Heart left ventricle (tissue), 16 donors: Measurements from ENCODE around the gene SNAP25. TPM values are rescaled to one million over a fixed set of nuclear protein-coding genes. Genes with fewer than 3 reads are reported as not detected.

Source experiments
- ATAC-seq, 4 donors: fragments of 200-7000 bp; cut with Tn5 transposase; one replicate each; pipeline ENCODE4 v1.9.1; 2020 to 2022; ENCODE audit warnings: moderate library complexity in 4 of 4, mild to moderate bottlenecking in 3 of 4, moderate number of reproducible peaks in 1 of 4
- DNase-seq, 5 donors: peaks; one replicate each; pipeline ENCODE4 v3.0.0-alpha.2; 2020
- H3K27ac ChIP-seq, 12 donors: fragments of 200-600 bp; sonication (generic) in 4 of 12; one replicate each; pipeline versions ENCODE4 v1.5.0 to v1.8.0; 2016 to 2022; ENCODE audit warnings: mild to moderate bottlenecking in 2 of 12
- H3K27me3 ChIP-seq, 9 donors: fragments of 200-600 bp; sonication (generic) in 2 of 9; one replicate each; pipeline versions ENCODE4 v1.5.1 to v1.8.0; 2016 to 2022; ENCODE audit warnings: mild to moderate bottlenecking in 3 of 9
- H3K36me3 ChIP-seq, 9 donors: fragments of 200-600 bp; sonication (generic) in 2 of 9; one replicate each; pipeline versions ENCODE4 v1.5.0 to v1.8.0; 2018 to 2022; ENCODE audit warnings: mild to moderate bottlenecking in 2 of 9
- H3K4me1 ChIP-seq, 12 donors: fragments of 200-600 bp; sonication (generic) in 4 of 12; one replicate each; pipeline versions ENCODE4 v1.5.0 to v1.8.0; 2016 to 2022; ENCODE audit warnings: mild to moderate bottlenecking in 3 of 12
- H3K4me3 ChIP-seq, 12 donors: fragments of 200-600 bp; sonication (generic) in 4 of 12; one replicate each; pipeline versions ENCODE4 v1.5.0 to v1.8.0; 2017 to 2022; ENCODE audit warnings: mild to moderate bottlenecking in 9 of 12, moderate library complexity in 4 of 12
- H3K9me3 ChIP-seq, 12 donors: fragments of 200-600 bp; sonication (generic) in 4 of 12; one replicate each; pipeline versions ENCODE4 v1.5.0 to v1.8.0; 2016 to 2022; ENCODE audit warnings: mild to moderate bottlenecking in 1 of 12
- POLR2A ChIP-seq, 2 donors: fragments of 450-650 bp; IDR thresholded peaks; one replicate each; pipeline ENCODE4 v1.6.1; 2017; ENCODE audit warnings: antibody characterized with exemption in 2 of 2, mild to moderate bottlenecking in 2 of 2, moderate library complexity in 2 of 2
- WGBS, 4 donors: extraction: QIAGEN DNeasy Blood & Tissue Kit in 2 of 4; methylation state at CpG; one replicate each; pipeline versions ENCODE4 v1.1.5 to v1.1.7; 2013 to 2018; 5-methylcytosine and 5-hydroxymethylcytosine counted together
- intact Hi-C, 10 donors: fragments of 100-400 bp; cut with DNase I; formaldehyde crosslinking; loops; one replicate each; pipeline versions ENCODE4 v1.11.1 to v1.14.2; 2022
- polyA plus RNA-seq, 2 donors: library from polyadenylated mRNA; stranded (reverse); fragments of 200-250 nt; gene quantifications; one replicate each; pipeline ENCODE4 v1.2.3, GENCODE V29; 2013
- total RNA-seq, 9 donors: library from RNA; depleted of rRNA in 2 of 9; stranded (reverse); fragments of >200 nt in 2 of 9; fragmentation: NEBNext Ultra II Directional in 3 of 9; extraction: Animal tissue kit (Norgen Biotek cat#: 25700) in 3 of 9; gene quantifications; one replicate each; pipeline versions ENCODE4 v1.1.0 to v1.2.4, GENCODE V29; 2016 to 2023
- TF ChIP-seq, protein P1 (sequence below), 12 donors: fragments of 200-600 bp; sonication (generic) in 4 of 12; IDR thresholded peaks; one replicate each; pipeline versions ENCODE4 v1.5.0 to v1.8.0; 2018 to 2022; ENCODE audit warnings: antibody characterized with exemption in 12 of 12, mild to moderate bottlenecking in 5 of 12
- donor health status: ischemic (EF 13 %, LVEDD 7.1; RV severe dilation, severe dysfunction).
- donor health status: healthy with polysubstance abuse.
- donor health status: DM: no; HTN: yes; CAD: no.
- donor health status: DM: no; HTN: no; CAD: no.
- donor health status: ischemic (EF 25% LVEDD 6.9; RV normal size, moderate dysfunction).
- donor health status: ischemic (EF 25% LVEDD 5.7; RV mildly dilated, moderate dysfunction).
- donor health status: healthy.
- donor health status: DM: yes; HTN: yes; CAD: no.
- donor health status: ischemic (EF 35%, LVEDD 5.7; RV mildly dilated, moderate dysfunction).
- donor health status: nonischemic (EF 11% LVEDD 7.7; RV severe dilation, severe dysfunction).
- donor health status: DM: yes; HTN: yes; CAD: no.
- donor health status: PGD.
- donor health status: ischemic (EF 29% LVEDD 5.4; RV normal size, mild dysfunction).
- donor health status: nonischemic (EF 23%, LVEDD 6.1; RV moderate dilation, normal function).

Gene SNAP25
- total and polyA plus RNA-seq, 11 donors, result 0.10 to 0.91 (median 0.40) TPM; not detected in 5

DNA sequence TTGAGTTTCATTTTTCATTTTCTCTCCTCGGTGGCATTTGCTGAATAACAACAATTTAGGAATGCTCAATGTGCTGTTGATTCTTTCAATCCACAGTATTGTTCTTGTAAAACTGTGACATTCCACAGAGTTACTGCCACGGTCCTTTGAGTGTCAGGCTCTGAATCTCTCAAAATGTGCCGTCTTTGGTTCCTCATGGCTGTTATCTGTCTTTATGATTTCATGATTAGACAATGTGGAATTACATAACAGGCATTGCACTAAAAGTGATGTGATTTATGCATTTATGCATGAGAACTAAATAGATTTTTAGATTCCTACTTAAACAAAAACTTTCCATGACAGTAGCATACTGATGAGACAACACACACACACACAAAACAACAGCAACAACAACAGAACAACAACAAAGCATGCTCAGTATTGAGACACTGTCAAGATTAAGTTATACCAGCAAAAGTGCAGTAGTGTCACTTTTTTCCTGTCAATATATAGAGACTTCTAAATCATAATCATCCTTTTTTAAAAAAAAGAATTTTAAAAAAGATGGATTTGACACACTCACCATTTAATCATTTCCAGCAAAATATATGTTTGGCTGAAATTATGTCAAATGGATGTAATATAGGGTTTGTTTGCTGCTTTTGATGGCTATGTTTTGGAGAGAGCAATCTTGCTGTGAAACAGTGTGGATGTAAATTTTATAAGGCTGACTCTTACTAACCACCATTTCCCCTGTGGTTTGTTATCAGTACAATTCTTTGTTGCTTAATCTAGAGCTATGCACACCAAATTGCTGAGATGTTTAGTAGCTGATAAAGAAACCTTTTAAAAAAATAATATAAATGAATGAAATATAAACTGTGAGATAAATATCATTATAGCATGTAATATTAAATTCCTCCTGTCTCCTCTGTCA, 88.1 kb downstream of the SNAP25 start:
- 38 to 64% (median 59%) methylated on average over 3 of the region's 3 CpGs for WGBS, 4 donors
- H3K4me1 ChIP-seq, result peaks cover 0 to 13% (median 0%) of the 10 kb centered on the region in 12 donors
- intact Hi-C loops, result loop anchor here in 1 of 10 donors (5.0 kb wide), 1 partner anchor 51 kb away; no protein-coding TSS in a partner anchor
- no peak overlapping the region for H3K27ac ChIP-seq
- no peak for ATAC-seq
- H3K36me3 ChIP-seq, result no peaks in the 10 kb centered on the region
- DNase-seq, result no peak
- no peak for TF ChIP-seq POLR2A (IDR thresholded peaks at IDR 0.05)
- TF ChIP-seq, protein P1, sequence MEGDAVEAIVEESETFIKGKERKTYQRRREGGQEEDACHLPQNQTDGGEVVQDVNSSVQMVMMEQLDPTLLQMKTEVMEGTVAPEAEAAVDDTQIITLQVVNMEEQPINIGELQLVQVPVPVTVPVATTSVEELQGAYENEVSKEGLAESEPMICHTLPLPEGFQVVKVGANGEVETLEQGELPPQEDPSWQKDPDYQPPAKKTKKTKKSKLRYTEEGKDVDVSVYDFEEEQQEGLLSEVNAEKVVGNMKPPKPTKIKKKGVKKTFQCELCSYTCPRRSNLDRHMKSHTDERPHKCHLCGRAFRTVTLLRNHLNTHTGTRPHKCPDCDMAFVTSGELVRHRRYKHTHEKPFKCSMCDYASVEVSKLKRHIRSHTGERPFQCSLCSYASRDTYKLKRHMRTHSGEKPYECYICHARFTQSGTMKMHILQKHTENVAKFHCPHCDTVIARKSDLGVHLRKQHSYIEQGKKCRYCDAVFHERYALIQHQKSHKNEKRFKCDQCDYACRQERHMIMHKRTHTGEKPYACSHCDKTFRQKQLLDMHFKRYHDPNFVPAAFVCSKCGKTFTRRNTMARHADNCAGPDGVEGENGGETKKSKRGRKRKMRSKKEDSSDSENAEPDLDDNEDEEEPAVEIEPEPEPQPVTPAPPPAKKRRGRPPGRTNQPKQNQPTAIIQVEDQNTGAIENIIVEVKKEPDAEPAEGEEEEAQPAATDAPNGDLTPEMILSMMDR (IDR thresholded peaks at IDR 0.05), result no peak
- H3K4me3 ChIP-seq, result no peak overlapping the region
- H3K9me3 ChIP-seq, result no peaks in the 10 kb centered on the region
- peaks cover 0 to 20% (median 0%) of the 10 kb centered on the region in 9 donors for H3K27me3 ChIP-seq

DNA sequence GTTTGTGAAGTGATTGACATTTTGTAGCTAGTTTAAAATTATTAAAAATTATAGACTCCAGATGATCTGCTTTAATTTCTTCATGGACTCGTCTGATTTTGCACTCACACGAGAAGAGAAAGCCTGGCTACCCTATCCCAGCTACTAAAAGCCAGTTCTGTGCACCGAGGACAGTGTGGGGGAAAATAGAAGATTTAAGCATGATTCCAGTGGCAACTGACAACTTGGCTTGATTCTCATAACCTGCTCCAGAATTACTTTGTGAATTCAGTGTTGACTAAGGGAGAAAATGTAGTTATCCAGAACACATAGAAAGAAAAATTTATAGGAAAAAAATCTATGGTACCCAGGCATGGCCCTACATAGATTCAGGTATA, 88.7 kb downstream of the SNAP25 start:
- H3K9me3 ChIP-seq, result no peaks in the 10 kb centered on the region
- 39 to 52% (median 45%) methylated on average over 3 of the region's 3 CpGs for WGBS, 4 donors
- ATAC-seq, result no peak
- H3K4me3 ChIP-seq, result no peak overlapping the region
- intact Hi-C loops, result loop anchor here in 1 of 10 donors (5.0 kb wide), 1 partner anchor 50 kb away; no protein-coding TSS in a partner anchor
- H3K27me3 ChIP-seq, result peaks cover 0 to 16% (median 0%) of the 10 kb centered on the region in 9 donors
- H3K27ac ChIP-seq, result no peak overlapping the region
- DNase-seq, result no peak
- H3K4me1 ChIP-seq, result peaks cover 0 to 13% (median 0%) of the 10 kb centered on the region in 12 donors
- TF ChIP-seq POLR2A (IDR thresholded peaks at IDR 0.05), result no peak
- TF ChIP-seq, protein P1 (IDR thresholded peaks at IDR 0.05), result no peak
- no peaks in the 10 kb centered on the region for H3K36me3 ChIP-seq

DNA sequence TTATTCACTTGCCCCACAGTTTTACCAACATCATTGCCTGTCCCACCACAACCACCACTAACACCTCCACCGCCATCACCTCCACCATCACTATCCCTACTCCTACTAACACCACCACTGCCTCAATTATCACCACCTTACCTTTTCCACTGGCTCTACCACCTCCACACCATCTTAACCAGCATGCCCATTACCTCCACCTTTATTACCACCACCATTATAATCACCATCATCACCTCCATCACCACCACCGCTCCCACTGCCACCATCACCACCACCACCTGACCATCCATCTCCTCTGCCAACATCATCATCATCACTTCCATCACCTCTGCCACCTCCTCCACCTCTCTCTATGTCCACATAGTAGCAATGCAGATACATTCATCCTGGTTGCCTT, 90.0 kb downstream of the SNAP25 start:
- TF ChIP-seq, protein P1 (IDR thresholded peaks at IDR 0.05), result no peak
- no peak for TF ChIP-seq POLR2A (IDR thresholded peaks at IDR 0.05)
- 48 to 100% (median 61%) methylated on average over 2 of the region's 2 CpGs for WGBS, 4 donors
- H3K27me3 ChIP-seq, result peaks cover 0 to 14% (median 0%) of the 10 kb centered on the region in 9 donors
- H3K36me3 ChIP-seq, result no peaks in the 10 kb centered on the region
- no peaks in the 10 kb centered on the region for H3K9me3 ChIP-seq
- intact Hi-C loops, result loop anchor here in 1 of 10 donors (5.0 kb wide), 1 partner anchor 49 kb away; no protein-coding TSS in a partner anchor
- H3K4me1 ChIP-seq, result peaks cover 0 to 13% (median 0%) of the 10 kb centered on the region in 12 donors
- H3K27ac ChIP-seq, result no peak overlapping the region
- H3K4me3 ChIP-seq, result no peak overlapping the region
- DNase-seq (no peak), ATAC-seq (no peak)

DNA sequence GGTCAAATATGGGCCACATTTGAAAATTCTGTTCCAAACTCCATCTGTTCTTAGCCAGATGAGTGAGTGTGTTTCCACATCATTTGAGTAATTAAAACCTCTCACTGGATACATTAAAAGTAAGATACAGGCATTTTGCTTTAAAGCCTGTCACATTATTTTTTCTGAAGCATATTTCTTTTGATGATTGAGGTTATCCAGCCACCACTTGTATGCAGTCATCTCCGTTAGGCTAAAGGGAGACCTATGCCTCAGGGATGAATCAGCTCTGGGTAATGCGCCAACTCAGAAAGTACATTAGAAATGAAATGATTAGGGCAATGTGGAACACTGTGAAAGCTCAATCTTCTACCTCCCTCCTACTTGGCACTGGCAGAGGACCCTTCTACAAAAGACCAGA, 90.7 kb downstream of the SNAP25 start:
- no peak overlapping the region for H3K4me3 ChIP-seq
- intact Hi-C loops, result loop anchor here in 1 of 10 donors (5.0 kb wide), 1 partner anchor 48 kb away; no protein-coding TSS in a partner anchor
- 78 to 82% (median 79%) methylated on average over 2 of the region's 2 CpGs for WGBS, 4 donors
- no peak overlapping the region for H3K27ac ChIP-seq
- ATAC-seq (no peak), DNase-seq (no peak)
- H3K4me1 ChIP-seq, result peaks cover 0 to 13% (median under 1%) of the 10 kb centered on the region in 12 donors
- H3K27me3 ChIP-seq, result peaks cover 0 to 14% (median 0%) of the 10 kb centered on the region in 9 donors
- H3K36me3 ChIP-seq, result no peaks in the 10 kb centered on the region
- no peaks in the 10 kb centered on the region for H3K9me3 ChIP-seq
- TF ChIP-seq, protein P1 (IDR thresholded peaks at IDR 0.05), result no peak
